GM12874 (cell line): ENCODE results near the gene ADAMTS12.

Experiments
- TF ChIP-seq, protein P1 (sequence below): IDR thresholded peaks from 2 replicates; pipeline ENCODE4 v1.5.1; 2011; ENCODE audit warnings: low read depth, mild to moderate bottlenecking, control low read depth, low read length, moderate library complexity; ENCODE audit not compliant: insufficient read depth

Gene ADAMTS12

DNA sequence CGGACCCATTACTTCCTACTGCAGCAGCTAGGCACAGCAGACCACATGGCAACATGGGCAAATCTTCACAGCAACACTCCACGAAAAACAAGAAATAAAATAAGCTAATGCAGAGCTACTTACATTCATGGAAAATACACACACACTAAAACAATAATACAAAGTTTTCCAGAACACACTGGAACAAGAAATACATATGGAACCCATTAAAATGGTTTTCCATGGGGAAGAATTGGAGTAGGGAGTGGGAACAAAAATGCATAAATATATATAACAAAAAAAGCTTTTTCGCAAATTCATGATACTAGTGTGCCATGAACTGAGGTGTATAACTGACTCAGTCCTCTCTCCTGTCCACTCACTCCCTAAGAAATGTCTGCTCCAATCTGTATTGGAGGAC lies 8.3 kb downstream of the ADAMTS12 start:
- TF ChIP-seq, protein P1, sequence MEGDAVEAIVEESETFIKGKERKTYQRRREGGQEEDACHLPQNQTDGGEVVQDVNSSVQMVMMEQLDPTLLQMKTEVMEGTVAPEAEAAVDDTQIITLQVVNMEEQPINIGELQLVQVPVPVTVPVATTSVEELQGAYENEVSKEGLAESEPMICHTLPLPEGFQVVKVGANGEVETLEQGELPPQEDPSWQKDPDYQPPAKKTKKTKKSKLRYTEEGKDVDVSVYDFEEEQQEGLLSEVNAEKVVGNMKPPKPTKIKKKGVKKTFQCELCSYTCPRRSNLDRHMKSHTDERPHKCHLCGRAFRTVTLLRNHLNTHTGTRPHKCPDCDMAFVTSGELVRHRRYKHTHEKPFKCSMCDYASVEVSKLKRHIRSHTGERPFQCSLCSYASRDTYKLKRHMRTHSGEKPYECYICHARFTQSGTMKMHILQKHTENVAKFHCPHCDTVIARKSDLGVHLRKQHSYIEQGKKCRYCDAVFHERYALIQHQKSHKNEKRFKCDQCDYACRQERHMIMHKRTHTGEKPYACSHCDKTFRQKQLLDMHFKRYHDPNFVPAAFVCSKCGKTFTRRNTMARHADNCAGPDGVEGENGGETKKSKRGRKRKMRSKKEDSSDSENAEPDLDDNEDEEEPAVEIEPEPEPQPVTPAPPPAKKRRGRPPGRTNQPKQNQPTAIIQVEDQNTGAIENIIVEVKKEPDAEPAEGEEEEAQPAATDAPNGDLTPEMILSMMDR: no peak

DNA sequence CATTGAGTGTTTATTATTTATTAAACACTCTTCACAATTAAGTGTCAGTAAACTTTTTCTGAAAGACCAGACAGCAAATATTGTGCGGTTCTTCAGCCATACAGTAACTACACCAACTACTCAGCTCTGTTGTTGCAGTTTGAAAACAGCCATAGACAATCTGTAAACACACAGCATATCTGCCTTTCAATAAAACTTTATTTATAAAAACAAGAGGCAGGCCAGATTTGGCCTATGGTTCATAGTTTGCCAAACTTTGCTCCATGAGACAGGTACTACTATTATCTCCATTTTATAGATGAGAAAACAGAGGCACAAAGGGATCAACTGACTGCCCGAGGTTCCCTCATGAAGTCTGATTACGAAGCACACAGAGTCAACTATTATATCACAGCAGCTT lies 11.5 kb downstream of the ADAMTS12 start:
- TF ChIP-seq, protein P1: no peak

DNA sequence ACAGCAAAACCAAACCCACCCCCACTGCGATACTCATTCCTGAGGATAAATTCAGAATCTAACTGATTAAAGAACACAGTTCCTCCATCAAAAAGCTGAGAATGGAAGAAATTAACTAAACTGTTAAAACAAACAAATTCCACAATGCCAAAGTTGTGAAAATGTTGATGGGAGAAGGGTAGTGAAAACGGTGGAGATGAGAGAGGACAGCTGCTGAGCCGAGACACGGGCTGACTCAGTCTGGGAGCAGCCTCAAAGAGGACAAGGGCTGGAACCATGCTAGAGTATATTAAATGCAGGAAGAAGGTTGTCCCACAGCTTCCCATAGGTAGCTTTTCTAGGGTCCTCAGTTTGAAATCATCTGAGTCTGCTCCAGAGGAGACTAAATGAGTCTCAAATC lies 14.3 kb downstream of the ADAMTS12 start:
- TF ChIP-seq, protein P1: no peak

DNA sequence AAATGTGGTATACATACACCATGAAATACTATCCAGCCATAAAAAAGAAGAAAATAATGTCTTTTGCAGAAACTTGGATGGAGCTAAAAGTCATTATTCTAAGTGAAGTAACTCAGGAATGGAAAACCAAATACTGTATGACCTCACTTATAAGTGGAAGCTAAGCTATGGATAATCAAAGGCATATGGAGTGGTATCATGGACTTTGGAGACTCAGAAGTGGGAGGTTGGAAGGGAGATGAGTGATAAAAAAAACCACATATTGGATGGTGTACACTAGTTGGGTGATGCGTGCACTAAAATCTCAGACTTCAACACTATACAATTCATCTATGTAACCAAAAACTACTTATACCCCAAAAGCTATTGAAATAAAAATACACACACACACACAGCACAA lies 24.5 kb downstream of the ADAMTS12 start:
- TF ChIP-seq, protein P1: no peak

DNA sequence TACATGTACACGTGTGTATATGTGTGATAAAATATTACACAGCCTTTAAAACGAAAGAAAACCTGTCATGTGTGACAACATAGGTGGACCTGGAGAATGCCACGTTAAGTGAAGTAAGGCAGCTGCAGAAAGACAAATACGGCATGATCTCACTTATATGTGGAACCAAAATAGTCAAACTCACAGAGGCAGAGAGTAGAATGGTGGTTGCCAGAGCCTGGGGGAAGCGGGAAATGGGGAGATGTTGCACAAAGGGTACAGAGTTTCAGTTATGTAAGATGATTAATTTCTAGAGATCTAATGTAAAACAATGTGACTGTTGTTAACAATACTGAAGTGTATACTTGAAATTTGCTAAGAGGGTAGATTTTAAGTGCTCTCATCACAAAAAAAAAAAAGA lies 34.8 kb downstream of the ADAMTS12 start:
- TF ChIP-seq, protein P1: no peak

DNA sequence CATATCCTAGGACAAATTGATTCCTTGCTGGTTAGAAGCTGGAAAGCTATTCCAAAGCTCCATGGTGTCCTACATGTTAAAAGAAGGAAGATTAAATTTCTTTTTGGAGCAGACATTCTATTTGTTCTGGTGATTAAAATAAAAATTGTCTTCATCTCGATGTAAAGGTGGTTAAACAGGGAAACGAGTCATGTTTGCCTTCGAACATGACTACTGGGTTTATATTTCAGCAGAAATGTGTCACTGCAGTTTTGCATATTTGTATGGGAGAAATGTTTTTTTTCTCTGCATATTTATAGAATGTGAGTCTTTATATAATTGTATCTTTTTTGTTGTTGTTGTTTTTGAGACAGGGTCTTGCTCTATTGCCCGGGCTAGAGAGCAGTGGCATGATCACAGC lies 36.4 kb downstream of the ADAMTS12 start:
- TF ChIP-seq, protein P1: no peak

DNA sequence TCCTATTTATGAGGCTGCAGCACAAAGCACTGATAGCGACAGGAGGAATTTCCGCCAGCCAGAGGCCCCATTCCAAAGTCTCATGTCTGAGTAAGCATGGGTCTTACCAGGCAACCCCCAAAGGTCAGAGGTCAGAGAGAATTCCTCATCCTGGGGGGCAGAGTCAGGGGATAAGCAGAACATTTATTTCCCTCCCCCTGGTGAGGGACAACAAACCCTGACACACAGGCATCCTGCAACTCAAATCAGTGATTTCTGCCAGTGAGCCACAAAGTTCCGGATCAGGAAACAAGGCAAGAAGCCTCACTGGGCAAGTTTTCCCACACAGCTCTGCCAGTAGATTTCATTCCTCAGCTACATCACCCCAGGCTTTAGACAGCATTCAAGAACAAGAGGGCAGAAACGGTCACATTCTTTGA lies 37.0 kb downstream of the ADAMTS12 start:
- TF ChIP-seq, protein P1: no peak

DNA sequence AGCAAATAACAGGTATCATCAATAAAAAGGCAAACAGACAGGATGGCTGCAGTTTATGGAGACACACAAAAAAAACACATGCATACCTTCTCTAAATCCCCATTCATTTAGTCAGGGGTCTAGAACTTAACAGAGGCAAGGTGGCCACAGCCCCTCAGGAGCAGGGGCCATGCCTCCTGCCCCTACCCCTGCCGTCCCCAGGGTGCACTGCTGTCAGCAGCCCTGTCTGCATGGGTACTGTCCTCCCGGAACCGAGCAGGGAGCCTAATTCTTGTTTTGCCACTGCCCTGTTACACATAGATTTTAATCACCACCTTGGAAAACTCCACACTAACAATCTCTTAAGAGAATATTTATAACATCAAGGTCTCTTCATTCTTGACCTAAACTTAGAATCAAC lies 39.0 kb downstream of the ADAMTS12 start:
- TF ChIP-seq, protein P1: no peak
